GM12872 (cell line): ENCODE data around the gene PDZD8.

Experiments used
- CTCF ChIP-seq: IDR thresholded peaks from 3 replicates; pipeline ENCODE4 v1.5.1; 2011; ENCODE audit warnings: low read depth, mild to moderate bottlenecking, low read length, moderate library complexity; ENCODE audit not compliant: insufficient read depth

The PDZD8 gene

DNA sequence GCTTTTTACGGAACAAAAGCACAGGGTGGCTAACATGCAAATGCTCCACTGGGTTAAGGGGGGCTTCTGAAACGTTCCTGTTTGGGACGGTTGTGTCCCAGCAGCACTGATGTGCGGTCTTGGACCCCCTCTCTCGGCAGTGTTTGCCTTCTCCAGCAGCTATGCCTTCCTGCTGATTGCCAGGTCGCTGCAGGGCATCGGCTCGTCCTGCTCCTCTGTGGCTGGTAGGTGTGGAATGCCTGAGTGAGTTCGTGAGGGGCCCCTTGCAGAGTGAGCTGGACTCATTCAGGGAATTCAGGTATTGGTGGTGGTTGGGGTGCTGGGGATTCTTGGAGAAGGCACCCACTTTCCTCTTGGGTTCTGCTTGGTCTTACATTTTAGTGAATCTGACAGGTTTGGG, 121.3 kb downstream of the PDZD8 start:
- TF ChIP-seq CTCF: no peak

DNA sequence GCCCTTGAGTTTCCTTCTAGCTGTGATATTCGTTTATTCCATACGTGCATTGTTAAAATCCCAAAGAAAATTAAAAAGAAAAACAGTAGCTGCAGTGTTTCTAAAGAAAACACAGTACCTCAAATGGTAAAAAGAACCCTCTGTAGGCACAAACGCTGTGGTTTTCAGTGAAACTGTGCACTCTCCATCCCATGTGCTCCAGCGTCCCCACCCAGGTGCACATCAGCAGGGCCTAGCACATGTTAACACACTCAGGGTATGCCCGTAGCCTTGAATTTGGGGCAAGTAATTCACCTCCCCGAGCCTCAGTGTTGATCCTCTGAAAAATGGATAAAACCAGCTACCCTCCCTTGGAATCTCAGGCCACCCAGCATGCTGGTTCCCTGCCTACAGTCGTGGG, 124.8 kb downstream of the PDZD8 start:
- no peak for TF ChIP-seq CTCF

DNA sequence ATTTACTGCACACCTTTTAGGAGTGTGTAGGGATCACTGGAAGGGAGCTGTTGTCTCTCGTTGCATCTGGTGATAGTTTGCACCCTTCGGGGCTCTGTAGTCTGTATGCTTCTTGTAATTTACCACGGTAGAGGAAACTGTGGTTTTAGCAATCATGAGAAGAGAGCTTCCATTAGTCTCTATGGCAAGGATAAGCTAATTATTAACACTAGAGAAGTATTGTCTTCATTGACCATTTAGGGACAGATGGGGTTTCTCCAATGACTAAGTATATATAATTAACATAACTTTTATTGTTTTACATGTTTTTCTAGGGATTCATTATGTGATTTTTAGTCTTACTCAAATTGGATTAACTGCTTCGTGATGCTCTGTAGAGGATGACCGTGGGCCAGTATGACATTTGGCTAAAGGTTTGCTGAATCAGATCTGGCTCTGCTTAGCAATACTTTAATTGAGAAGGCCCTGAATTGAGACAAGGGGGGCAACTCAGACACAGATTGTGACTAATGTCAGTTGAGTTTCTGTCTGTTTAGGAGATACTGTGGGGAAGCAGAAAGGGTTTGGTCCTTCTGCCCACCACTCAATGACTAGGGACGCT, 125.6 kb downstream of the PDZD8 start:
- TF ChIP-seq CTCF: no peak

- no peak for TF ChIP-seq CTCF
Measured at GRCh38 chr10:117248750-117249465, 126.3 kb downstream of the PDZD8 start.

DNA sequence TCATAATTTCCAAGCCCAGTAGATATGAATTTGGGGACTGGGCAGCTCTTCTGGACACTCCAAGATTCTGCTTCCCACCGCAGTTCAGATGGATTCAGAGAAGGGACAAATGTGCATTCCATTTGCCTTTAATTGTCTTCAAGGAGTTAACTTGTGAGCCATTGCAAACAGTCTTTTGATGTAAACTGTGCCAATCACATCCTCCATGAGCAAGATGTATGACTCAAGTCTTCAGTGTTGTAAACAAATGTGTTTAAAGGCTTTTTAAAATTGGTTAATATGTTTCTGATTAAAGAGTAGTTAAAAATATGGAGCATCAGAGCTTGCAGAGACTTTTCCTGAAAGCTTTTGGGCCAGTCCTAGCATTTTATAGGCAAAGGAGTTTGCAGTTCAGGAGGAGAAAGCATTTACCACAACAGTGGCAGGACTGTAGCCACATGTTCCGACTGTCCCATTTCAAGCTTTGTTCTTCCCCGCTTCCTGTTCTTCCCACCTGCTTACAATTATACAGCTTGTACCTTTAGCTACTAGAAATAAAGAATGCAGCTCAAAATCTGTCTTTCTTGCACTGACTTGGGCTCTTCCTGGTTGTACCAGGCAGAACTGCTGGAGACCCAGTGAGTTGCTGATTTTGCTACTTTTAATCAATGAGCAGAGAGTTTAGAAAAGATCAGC, 128.1 kb downstream of the PDZD8 start:
- TF ChIP-seq CTCF: no peak

DNA sequence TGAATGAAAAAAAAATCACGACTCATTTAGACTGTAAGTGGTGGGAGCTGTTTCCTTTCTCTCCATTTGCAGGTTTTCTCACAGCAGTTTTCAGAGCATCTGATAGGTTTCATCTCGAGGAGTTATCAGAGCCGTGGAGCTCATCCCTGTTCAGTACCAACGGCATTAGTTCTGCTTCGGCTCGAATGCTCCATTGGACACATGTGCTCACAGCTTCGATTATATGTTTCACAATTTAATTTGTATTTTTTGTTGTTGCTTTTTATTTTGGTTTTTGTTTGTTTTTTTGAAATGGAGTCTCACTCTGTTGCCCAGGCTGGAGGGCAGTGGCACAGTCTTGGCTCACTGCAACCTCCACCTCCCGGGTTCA, 132.8 kb downstream of the PDZD8 start:
- no peak for TF ChIP-seq CTCF

DNA sequence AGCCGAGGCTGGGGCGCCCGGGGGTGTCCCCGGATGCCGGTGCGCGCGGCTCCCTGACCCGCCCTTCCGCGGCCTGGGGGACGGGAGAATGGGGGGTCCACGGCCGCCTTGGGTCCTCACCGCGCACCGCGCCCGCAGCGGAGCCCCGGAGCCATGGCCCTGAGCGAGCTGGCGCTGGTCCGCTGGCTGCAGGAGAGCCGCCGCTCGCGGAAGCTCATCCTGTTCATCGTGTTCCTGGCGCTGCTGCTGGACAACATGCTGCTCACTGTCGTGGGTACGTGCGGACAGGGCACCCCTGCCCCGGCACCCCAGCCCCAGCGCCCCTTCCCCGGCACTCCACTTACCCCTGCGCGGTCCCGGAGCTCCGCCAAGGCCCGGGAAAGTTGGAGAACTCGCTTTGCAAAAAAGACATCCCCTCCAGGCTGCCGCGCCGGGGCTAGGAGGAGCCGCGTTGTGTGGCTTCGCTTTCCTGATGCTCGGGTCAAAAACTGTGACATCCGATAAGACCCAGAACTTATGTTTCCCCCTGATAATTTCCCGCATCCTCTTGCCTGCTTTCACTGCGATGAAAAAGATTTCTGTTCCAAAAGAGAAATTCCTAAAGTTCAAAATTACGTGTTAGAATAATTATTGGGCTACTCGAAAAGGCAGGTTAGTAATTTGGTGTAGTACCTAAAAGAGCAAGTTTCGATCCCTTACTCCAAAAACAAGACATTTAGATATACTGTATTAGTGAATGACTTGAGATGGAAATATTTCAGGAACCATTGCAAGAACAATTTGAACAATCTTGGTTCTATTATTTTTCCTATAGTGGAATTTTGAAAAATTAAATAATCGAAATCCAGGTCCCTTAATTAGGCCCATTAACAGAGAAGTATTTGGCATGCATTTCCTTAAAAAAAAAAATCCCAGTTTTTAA, 133.4 kb downstream of the PDZD8 start:
- no peak for TF ChIP-seq CTCF
